ENCODE measurements around the gene TINAGL1. TPM values are rescaled to one million over a fixed set of nuclear protein-coding genes. Genes with fewer than 3 reads are reported as not detected.
A peak's percentile ranks its signal among the peaks of the same experiment; 100 is the strongest.

Gene TINAGL1
- total RNA-seq, 1 experiment from 2014 or later = 2.5 TPM

DNA sequence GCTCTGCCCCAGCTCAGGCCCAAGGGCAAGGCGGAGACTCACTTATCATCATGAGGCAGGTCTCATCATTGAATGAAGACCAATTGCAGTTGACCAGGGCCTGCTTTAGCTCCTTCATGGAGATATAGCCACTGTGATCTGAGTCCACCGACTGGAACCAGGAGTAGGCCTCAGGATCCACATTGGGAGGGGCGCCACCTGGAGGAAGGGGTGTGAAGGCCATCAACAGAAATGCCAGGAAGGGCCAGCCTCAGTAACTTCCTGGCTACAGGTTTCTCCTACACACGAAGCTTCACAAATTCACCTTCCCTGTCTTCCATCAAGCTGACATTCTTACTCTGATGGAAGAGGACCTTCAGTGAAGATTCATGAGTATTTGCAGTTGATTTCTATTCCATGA is 56.8 kb downstream of the TINAGL1 start:
- no peak overlapping the region for H2AK5ac ChIP-seq (ENCODE audit: insufficient read length, low read length)
- no peak overlapping the region for H3K4ac ChIP-seq (ENCODE audit: low read depth, low read length)
- Mint-ChIP-seq H3K36me3 (ENCODE audit: insufficient read depth in 1 of 3, low read depth in 3 of 3) (peaks cover 5 to 28% (median 24%) of the 10 kb centered on the region in 3 experiments; a peak in 6 of 7 replicates), H3K27ac (no peak overlapping the region; a peak in 1 of 7 replicates), H3K9me3 (no peaks in the 10 kb centered on the region), H3K4me1 (no peaks in the 10 kb centered on the region), H3K27me3 (ENCODE audit: low read depth) (no peaks in the 10 kb centered on the region), H3K4me3 (no peak overlapping the region; a peak in 1 of 5 replicates)
- no peaks in the 10 kb centered on the region for H3K27me3 ChIP-seq (ENCODE audit: insufficient read depth, low read length)
- H3T11ph ChIP-seq (ENCODE audit: low read length) = no peak overlapping the region
- H3K79me2 ChIP-seq (ENCODE audit: insufficient read depth, low read length) = peaks cover 3% of the 10 kb centered on the region; the same call in 1 of the 2 replicates
- WGBS (ENCODE audit: extremely low coverage, insufficient read length, low lambda C conversion rate) = no CpG with 5 or more reads among the region's 4 CpGs
- H2BK120ac ChIP-seq (ENCODE audit: low read depth, low read length, poor library complexity, severe bottlenecking) = no peak overlapping the region
- H3K4me1 ChIP-seq (ENCODE audit: insufficient read depth, low read length) = no peaks in the 10 kb centered on the region
- H2BK12ac ChIP-seq (ENCODE audit: insufficient read length, low read depth, low read length) = no peak overlapping the region
- no peak overlapping the region for H2BK20ac ChIP-seq (ENCODE audit: low read depth, low read length, poor library complexity, severe bottlenecking)
- no peak overlapping the region for H3K4me2 ChIP-seq (ENCODE audit: insufficient read depth, insufficient read length, low read length)
- no peak overlapping the region for H2BK5ac ChIP-seq (ENCODE audit: insufficient read length, low read length)
- no peak overlapping the region for H3K27ac ChIP-seq (ENCODE audit: insufficient read length, low read depth, low read length)
- no peak overlapping the region for H4K8ac ChIP-seq (replicated peaks; ENCODE audit: insufficient read length, low read depth, low read length)
- H3K79me1 ChIP-seq (ENCODE audit: insufficient read depth, low read depth, low read length, poor library complexity, severe bottlenecking) = no peaks in the 10 kb centered on the region
- TF ChIP-seq, protein P1, sequence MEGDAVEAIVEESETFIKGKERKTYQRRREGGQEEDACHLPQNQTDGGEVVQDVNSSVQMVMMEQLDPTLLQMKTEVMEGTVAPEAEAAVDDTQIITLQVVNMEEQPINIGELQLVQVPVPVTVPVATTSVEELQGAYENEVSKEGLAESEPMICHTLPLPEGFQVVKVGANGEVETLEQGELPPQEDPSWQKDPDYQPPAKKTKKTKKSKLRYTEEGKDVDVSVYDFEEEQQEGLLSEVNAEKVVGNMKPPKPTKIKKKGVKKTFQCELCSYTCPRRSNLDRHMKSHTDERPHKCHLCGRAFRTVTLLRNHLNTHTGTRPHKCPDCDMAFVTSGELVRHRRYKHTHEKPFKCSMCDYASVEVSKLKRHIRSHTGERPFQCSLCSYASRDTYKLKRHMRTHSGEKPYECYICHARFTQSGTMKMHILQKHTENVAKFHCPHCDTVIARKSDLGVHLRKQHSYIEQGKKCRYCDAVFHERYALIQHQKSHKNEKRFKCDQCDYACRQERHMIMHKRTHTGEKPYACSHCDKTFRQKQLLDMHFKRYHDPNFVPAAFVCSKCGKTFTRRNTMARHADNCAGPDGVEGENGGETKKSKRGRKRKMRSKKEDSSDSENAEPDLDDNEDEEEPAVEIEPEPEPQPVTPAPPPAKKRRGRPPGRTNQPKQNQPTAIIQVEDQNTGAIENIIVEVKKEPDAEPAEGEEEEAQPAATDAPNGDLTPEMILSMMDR (conservative IDR thresholded peaks at IDR 0.05) = peak; percentile 81
- H3K9me3 ChIP-seq (ENCODE audit: control insufficient read depth, low read depth, low read length) = no peaks in the 10 kb centered on the region
- peak; percentile 65 for DNase-seq
- H4K20me1 ChIP-seq (ENCODE audit: control insufficient read depth, insufficient read depth, insufficient read length) = no peaks in the 10 kb centered on the region
- H3K18ac ChIP-seq (ENCODE audit: insufficient read length, low read depth, low read length) = no peak overlapping the region
- no peak overlapping the region for H2BK15ac ChIP-seq (ENCODE audit: low read depth, low read length)
- no peak overlapping the region for H3K56ac ChIP-seq (ENCODE audit: insufficient read length, low read depth, low read length)
- no peaks in the 10 kb centered on the region for H3K23me2 ChIP-seq (ENCODE audit: insufficient read length, low read depth, low read length, poor library complexity, severe bottlenecking)
- no peak overlapping the region for H4K91ac ChIP-seq (ENCODE audit: insufficient read length, low read depth, low read length)
- no peak overlapping the region for H3K23ac ChIP-seq (ENCODE audit: insufficient read length, low read depth, low read length)
- H3K9ac ChIP-seq (ENCODE audit: extremely low read depth, insufficient read length, low read length) = no peak overlapping the region
- no peak overlapping the region for H2AFZ ChIP-seq (ENCODE audit: low read length)
- H3K14ac ChIP-seq (ENCODE audit: insufficient read depth, low read length) = no peak overlapping the region
- H4K5ac ChIP-seq (ENCODE audit: insufficient read length, low read depth, low read length) = no peak overlapping the region

Other genes with a start within 250 kb of the TINAGL1 start
- gene FABP3, start 203.4 kb upstream of the TINAGL1 start, total RNA-seq (2021) = 9.0 and 10.2 TPM in 2 replicates
- gene SERINC2, start 163.3 kb upstream of the TINAGL1 start, total RNA-seq (2021) = 14.1 and 14.7 TPM in 2 replicates
- not detected in 2 replicates for gene HCRTR1, start 41.2 kb downstream of the TINAGL1 start, total RNA-seq (2021)
- 40.3 and 43.3 TPM in 2 replicates for gene PEF1, start 68.4 kb downstream of the TINAGL1 start, total RNA-seq (2021)
- gene COL16A1, start 127.5 kb downstream of the TINAGL1 start, total RNA-seq (2021) = 6.2 and 6.5 TPM in 2 replicates
- 10.7 and 10.9 TPM in 2 replicates for gene ADGRB2, start 187.8 kb downstream of the TINAGL1 start, total RNA-seq (2021)
- gene SPOCD1, start 239.5 kb downstream of the TINAGL1 start, total RNA-seq (2021) = 1.5 and 2.7 TPM in 2 replicates

Measured in H9 (cell line).